Measurements from ENCODE around the gene TNFRSF9.

DNA sequence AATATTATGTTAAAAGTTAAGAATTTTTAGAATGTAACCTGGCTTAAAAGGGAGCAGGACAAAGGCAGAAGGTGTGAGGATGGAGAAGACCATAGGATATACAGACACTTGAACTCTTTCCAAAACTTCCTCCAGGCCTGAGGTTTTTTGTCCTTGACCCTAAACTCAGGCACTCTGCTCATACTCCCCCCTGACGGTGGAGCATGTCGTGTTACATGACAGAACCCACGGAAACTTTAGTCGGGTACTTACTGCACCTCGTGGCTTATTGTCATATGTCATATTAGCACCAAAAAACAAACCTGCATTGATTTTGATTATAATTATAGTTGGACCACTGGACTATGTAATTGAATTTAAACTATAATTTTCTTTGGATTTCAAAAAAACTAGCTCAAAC is 20.8 kb downstream of the TNFRSF9 start:
- TF ChIP-seq REST (IDR thresholded peaks at IDR 0.05; ENCODE audit: insufficient read depth in 1 of 2, low read depth in 2 of 2, low read length in 1 of 2) (no peak), SIN3A (IDR thresholded peaks at IDR 0.05; ENCODE audit: borderline replicate concordance, insufficient read depth, low read depth, low read length) (no peak)
- TF ChIP-seq, protein P1, sequence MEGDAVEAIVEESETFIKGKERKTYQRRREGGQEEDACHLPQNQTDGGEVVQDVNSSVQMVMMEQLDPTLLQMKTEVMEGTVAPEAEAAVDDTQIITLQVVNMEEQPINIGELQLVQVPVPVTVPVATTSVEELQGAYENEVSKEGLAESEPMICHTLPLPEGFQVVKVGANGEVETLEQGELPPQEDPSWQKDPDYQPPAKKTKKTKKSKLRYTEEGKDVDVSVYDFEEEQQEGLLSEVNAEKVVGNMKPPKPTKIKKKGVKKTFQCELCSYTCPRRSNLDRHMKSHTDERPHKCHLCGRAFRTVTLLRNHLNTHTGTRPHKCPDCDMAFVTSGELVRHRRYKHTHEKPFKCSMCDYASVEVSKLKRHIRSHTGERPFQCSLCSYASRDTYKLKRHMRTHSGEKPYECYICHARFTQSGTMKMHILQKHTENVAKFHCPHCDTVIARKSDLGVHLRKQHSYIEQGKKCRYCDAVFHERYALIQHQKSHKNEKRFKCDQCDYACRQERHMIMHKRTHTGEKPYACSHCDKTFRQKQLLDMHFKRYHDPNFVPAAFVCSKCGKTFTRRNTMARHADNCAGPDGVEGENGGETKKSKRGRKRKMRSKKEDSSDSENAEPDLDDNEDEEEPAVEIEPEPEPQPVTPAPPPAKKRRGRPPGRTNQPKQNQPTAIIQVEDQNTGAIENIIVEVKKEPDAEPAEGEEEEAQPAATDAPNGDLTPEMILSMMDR (IDR thresholded peaks at IDR 0.05): no peak

All from Panc1 (cell line).